GM12878 (cell line): ENCODE data around the gene LSM14B. TPM values are rescaled to one million over a fixed set of nuclear protein-coding genes. Genes with fewer than 3 reads are reported as not detected.
"Not testable (repeated sequence)": the region's sequence is repeated elsewhere in the genome, so short reads cannot be mapped to it uniquely, and the experiment has no call there.

ENCODE experiments used
- ATAC-seq: fragments of 200-7000 bp; cut with Tn5 transposase; 3 replicates; pipeline ENCODE4 v1.9.1; 2020; ENCODE audit warnings: mild to moderate bottlenecking, moderate library complexity
- BruUV-seq: library from RNA; stranded (reverse); fragments of 400-500 nt; replicated peaks from 2 replicates; lab custom pipeline; 2021; lab: Mats Ljungman, UMichigan
- CTCF ChIA-PET: fragments of 300-600 bp; sonication (Branson Sonifier 250); formaldehyde crosslinking; extraction: SDS; loops from one replicate; lab custom pipeline; 2021; ENCODE audit warnings: inconsistent platforms; lab: Yijun Ruan, JAX
- POLR2A ChIA-PET: fragments of 350-600 bp; formaldehyde crosslinking; extraction: SDS; loops from one replicate; lab custom pipeline; 2021; ENCODE audit warnings: inconsistent platforms; lab: Charles Lee
- RAD21 ChIA-PET: fragments of 300-600 bp; sonication (Branson Sonifier 250); formaldehyde crosslinking; loops from one replicate; lab custom pipeline; 2023; ENCODE audit warnings: antibody characterized with exemption; ENCODE audit not compliant: unreplicated experiment; lab: Charles Lee
- SMC1A ChIA-PET: fragments of 300-600 bp; sonication (Branson Sonifier 250); formaldehyde crosslinking; loops from one replicate; lab custom pipeline; 2023; ENCODE audit not compliant: unreplicated experiment, uncharacterized antibody; lab: Charles Lee
- DNase-seq: peaks from one replicate; pipeline ENCODE4 v3.0.0-alpha.2; 2011; ENCODE audit warnings: low read depth, low spot score
- FAIRE-seq: peaks from 3 replicates; lab custom pipeline; 2011; peaks lifted over from hg19 to GRCh38; lab: Jason Lieb, UNC
- H2AFZ ChIP-seq: 2 replicates; pipeline ENCODE4 v1.6.0; 2011; ENCODE audit warnings: low read depth, low read length, control low read depth; ENCODE audit not compliant: control insufficient read depth
- H3K27ac ChIP-seq: 2 replicates; pipeline ENCODE4 v1.5.1; 2011; ENCODE audit warnings: control low read depth; ENCODE audit not compliant: control insufficient read depth, insufficient read depth
- H3K27me3 ChIP-seq, 2 experiments: replicated peaks in 1 of 2; 2 replicates each; pipeline versions ENCODE4 v1.6.0 to v1.6.1; 2011; ENCODE audit warnings: low read length in 1 of 2; ENCODE audit not compliant: control insufficient read depth in 2 of 2, insufficient read depth in 2 of 2
- H3K36me3 ChIP-seq, 2 experiments: 2 replicates each; pipeline ENCODE4 v1.5.1; 2011; ENCODE audit warnings: low read length in 1 of 2; ENCODE audit not compliant: control insufficient read depth in 2 of 2, insufficient read depth in 2 of 2
- H3K4me1 ChIP-seq: 2 replicates; pipeline ENCODE4 v1.6.1; 2011; ENCODE audit warnings: mild to moderate bottlenecking, low read length, moderate library complexity, mixed read lengths; ENCODE audit not compliant: control insufficient read depth, insufficient read depth
- H3K4me2 ChIP-seq: 2 replicates; pipeline ENCODE4 v1.6.0; 2011; ENCODE audit warnings: control low read depth; ENCODE audit not compliant: control insufficient read depth, insufficient read depth
- H3K4me3 ChIP-seq: fragments of 200-600 bp; sonication (generic); 2 replicates; pipeline ENCODE4 v1.5.1; 2016
- H3K79me2 ChIP-seq: 2 replicates; pipeline ENCODE4 v1.6.0; 2011; ENCODE audit warnings: low read length; ENCODE audit not compliant: control insufficient read depth, insufficient read depth
- H3K9ac ChIP-seq: 2 replicates; pipeline ENCODE4 v1.8.0; 2011; ENCODE audit warnings: low read length, control low read depth, mixed read lengths; ENCODE audit not compliant: control insufficient read depth, insufficient read depth
- H3K9me3 ChIP-seq: replicated peaks from 3 replicates; pipeline ENCODE4 v1.5.1; 2011; ENCODE audit warnings: mild to moderate bottlenecking, low read length; ENCODE audit not compliant: control insufficient read depth, insufficient read depth
- H4K20me1 ChIP-seq: 2 replicates; pipeline ENCODE4 v1.6.0; 2011; ENCODE audit not compliant: control insufficient read depth, insufficient read depth
- E2F4 ChIP-seq: IDR thresholded peaks from 2 replicates; pipeline ENCODE4 v1.6.1; 2012; ENCODE audit warnings: low read depth, low read length, improper control_type of control experiment
- WGBS: methylation state at CpG from one replicate; pipeline ENCODE4 v1.1.6; 2016; ENCODE audit warnings: low lambda C conversion rate; ENCODE audit not compliant: insufficient replicate concordance, insufficient coverage; ENCODE audit errors: missing lambda C conversion rate; 5-methylcytosine and 5-hydroxymethylcytosine counted together
- in situ Hi-C: fragments of 300-500 bp; cut with MboI; formaldehyde crosslinking; loops from 9 replicates; pipeline ENCODE4 v1.14.3; 2018; ENCODE audit warnings: mixed read lengths
- intact Hi-C: fragments of 100-400 bp; cut with micrococcal nuclease; formaldehyde crosslinking; loops from one replicate; pipeline ENCODE4 v1.14.2; 2022; ENCODE audit not compliant: unreplicated experiment
- polyA plus RNA-seq, 11 experiments: library from polyadenylated mRNA; depleted of rRNA in 4 of 11; unstranded in 6 of 11; stranded (reverse) in 5 of 11; fragments of >200 nt; fragmentation: Nextera tagmentation in 4 of 11; fragmentation: Illumina TruSeq in 1 of 11; extraction: Ambion mirVana in 4 of 11; extraction: Trizol in 1 of 11; gene quantifications; 1 replicate in 1 of 11; 2 replicates in 10 of 11; pipeline versions ENCODE4 v1.2.1 to v1.2.3, GENCODE V29; 2011 to 2016; ENCODE audit warnings: inconsistent platforms in 2 of 11, missing spikeins in 2 of 11, low read depth in 1 of 11
- total RNA-seq, 4 experiments: library from RNA; depleted of rRNA in 3 of 4; stranded (reverse); fragments of >200 nt in 3 of 4; fragmentation: Illumina TruSeq in 1 of 4; extraction: Trizol in 1 of 4; gene quantifications; 2 replicates each; pipeline versions ENCODE4 v1.2.1 to v1.2.3, GENCODE V29; 2013 to 2021

Gene LSM14B
- total and polyA plus RNA-seq, 10 of the 15 experiments (the other 5 are each of a cell fraction or from before 2014, with no cell fraction given): 0.56 to 34.3 (median 15.6) TPM

DNA sequence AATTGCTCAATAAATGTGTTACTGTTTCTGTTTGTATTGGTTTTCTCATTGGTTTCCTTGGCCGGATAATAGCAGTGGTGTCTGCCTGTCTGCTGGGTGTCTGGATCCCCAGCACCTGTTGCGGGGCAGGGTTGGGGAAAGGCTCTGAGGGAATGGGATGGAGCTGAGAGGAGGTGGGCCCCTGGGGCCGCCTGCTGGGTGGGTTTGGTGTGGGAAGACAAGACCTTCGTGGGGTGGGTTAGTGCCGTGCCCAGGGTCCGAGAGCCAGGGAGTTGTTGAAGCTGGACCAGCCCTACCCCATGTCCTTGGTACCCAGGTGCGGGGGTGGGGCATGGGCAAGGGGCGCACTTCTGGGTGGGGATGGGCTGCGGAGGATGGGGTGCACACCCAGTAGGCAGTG, 25.3 kb downstream of the LSM14B start:
- ChIA-PET CTCF (no interaction called here), RAD21 (interaction anchor here (1.2 kb wide), 1 partner anchor 136 kb away, joined by 4 read pairs; no protein-coding TSS in a partner anchor), SMC1A (no interaction called here), POLR2A (no interaction called here)
- BruUV-seq: no TSS peak
- FAIRE-seq (no peak), ATAC-seq (no peak), DNase-seq (no peak)
- Histone ChIP-seq H3K4me3 (no peak overlapping the region), H3K27ac (no peak overlapping the region), H3K79me2 (peaks cover 49% of the 10 kb centered on the region), H4K20me1 (no peaks in the 10 kb centered on the region; the same call in 1 of the 2 replicates), H3K9me3 (no peaks in the 10 kb centered on the region; the same call in 2 of the 3 replicates), H3K4me2 (no peak overlapping the region), H3K4me1 (peaks cover 4% of the 10 kb centered on the region; the same call in 1 of the 2 replicates), H2AFZ (no peak overlapping the region), H3K27me3 (no peaks in the 10 kb centered on the region), H3K36me3 (peaks cover 0 to 3% of the 10 kb centered on the region in 2 experiments; a peak in 3 of 4 replicates), H3K9ac (no peak overlapping the region; the same call in 1 of the 2 replicates)
- in situ Hi-C loops: no loop called here
- intact Hi-C loops: no loop called here
- WGBS: 90% methylated on average over 9 of the region's 9 CpGs
- no peak for TF ChIP-seq E2F4

DNA sequence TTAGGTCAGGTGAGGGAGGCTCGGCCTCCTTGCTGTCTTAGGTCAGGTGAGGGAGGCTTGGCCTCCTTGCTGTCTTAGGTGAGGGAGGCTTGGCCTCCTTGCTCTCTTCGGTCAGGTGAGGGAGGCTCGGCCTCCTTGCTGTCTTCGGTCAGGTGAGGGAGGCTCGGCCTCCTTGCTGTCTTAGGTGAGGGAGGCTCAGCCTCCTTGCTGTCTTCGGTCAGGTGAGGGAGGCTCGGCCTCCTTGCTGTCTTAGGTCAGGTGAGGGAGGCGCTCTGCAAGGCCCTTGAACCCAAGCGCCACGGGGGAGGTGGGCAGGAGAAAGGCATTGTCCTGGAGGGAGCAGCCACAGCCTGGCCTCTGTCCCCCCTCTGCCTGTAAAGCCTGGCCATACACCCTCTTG, 26.1 kb downstream of the LSM14B start:
- CTCF ChIA-PET, ATAC-seq, H3K36me3 ChIP-seq, H3K9ac ChIP-seq, H3K4me3 ChIP-seq, H3K27ac ChIP-seq, DNase-seq, SMC1A ChIA-PET, FAIRE-seq, H2AFZ ChIP-seq, H4K20me1 ChIP-seq, in situ Hi-C loops, POLR2A ChIA-PET, intact Hi-C loops, H3K27me3 ChIP-seq, H3K4me2 ChIP-seq, H3K9me3 ChIP-seq, BruUV-seq, H3K4me1 ChIP-seq: not testable (repeated sequence)
- peaks cover 42% of the 10 kb centered on the region for H3K79me2 ChIP-seq
- RAD21 ChIA-PET: interaction anchor here (1.2 kb wide), 1 partner anchor 137 kb away, joined by 4 read pairs; no protein-coding TSS in a partner anchor
- WGBS: 98% methylated on average over 8 of the region's 10 CpGs
